ENCODE results near the gene RCCD1. TPM values are rescaled to one million over a fixed set of nuclear protein-coding genes. Genes with fewer than 3 reads are reported as not detected.
"Not testable (repeated sequence)": the region's sequence is repeated elsewhere in the genome, so short reads cannot be mapped to it uniquely, and the experiment has no call there.

Gene RCCD1
- total RNA-seq, 1 experiment from 2014 or later = 51.5 TPM

DNA sequence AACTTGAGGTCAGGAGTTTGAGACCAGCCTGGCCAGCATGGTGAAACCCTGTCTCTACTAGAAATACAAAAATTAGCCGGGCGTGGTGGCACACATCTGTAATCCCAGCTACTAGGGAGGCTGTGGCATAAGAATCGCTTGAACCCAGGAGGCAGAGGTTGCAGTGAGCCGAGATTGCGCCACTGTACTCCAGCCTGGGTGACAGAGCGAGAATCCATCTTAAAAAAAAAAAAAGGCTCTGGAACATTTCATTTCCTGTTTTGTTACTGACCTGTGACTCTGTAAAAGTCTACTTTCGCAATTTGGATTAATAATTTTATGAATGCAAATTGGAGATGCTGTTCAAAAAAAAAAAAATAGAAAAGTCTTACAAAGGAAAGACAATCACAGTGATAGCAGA, 26.6 kb upstream of the RCCD1 start:
- H2AFZ ChIP-seq; H4K20me1 ChIP-seq (ENCODE audit: insufficient read depth); BruUV-seq (replicated peaks); H3K27ac ChIP-seq; H3K79me2 ChIP-seq (ENCODE audit: low read depth); H3K4me3 ChIP-seq; CTCF ChIA-PET; DNase-seq; intact Hi-C loops (cut with micrococcal nuclease; ENCODE audit: unreplicated experiment); H3K4me2 ChIP-seq; H3K9me2 ChIP-seq (ENCODE audit: insufficient read depth); H3K9me3 ChIP-seq (ENCODE audit: insufficient read depth, low read depth); H3K36me3 ChIP-seq (ENCODE audit: low read depth); H3K27me3 ChIP-seq (ENCODE audit: insufficient read depth, low read depth): not testable (repeated sequence)
- Histone ChIP-seq H3K4me1 (replicated peaks; ENCODE audit: insufficient read depth) (peaks cover 25% of the 10 kb centered on the region), H3F3A (ENCODE audit: insufficient read depth, low read depth) (peaks cover 13% of the 10 kb centered on the region; the same call in 1 of the 2 replicates)
- POLR2A ChIA-PET (ENCODE audit: unreplicated experiment) = interaction anchor here (0.7 kb wide), 1 partner anchor 133 kb away, joined by 11 read pairs; no protein-coding TSS in a partner anchor

DNA sequence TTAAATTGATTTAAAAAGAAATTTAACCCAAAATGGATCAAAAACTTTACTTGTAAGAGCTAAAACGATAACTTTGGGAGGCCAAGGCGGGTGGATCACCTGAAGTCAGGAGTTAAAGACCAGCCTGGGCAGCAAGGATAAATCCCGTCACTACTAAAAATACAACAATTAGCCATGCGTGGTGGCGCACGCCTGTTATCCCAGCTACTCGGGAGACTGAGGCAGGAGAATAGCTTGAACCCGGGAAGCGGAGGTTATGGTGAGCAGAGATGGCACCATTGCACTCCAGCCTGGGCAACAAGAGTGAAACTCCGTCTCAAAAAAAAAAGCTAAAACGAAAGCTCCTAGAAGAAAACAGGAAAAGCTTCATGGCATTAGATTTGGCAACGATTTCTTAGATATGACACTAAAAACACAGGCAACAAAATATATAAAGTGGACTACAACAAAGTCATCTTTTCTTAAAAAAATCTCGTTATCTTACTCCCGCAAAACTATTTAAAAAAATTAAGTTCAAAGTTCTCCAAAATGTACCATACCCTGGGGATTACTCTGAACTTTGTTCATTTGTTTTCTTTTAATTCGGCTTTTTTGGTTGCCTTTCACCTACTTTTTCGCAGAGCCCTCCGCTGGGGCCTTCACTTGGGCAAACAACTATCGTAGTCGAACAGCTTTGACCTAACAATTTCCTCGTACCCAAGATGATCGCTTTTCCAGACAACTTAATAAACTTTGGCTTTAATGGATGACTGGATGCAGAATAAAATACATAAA, 25.3 kb upstream of the RCCD1 start:
- CTCF ChIA-PET = interaction anchor here (0.6 to 0.8 kb wide), 2 partner anchors 11 to 318 kb away, joined by 3 to 5 read pairs; no protein-coding TSS in a partner anchor

DNA sequence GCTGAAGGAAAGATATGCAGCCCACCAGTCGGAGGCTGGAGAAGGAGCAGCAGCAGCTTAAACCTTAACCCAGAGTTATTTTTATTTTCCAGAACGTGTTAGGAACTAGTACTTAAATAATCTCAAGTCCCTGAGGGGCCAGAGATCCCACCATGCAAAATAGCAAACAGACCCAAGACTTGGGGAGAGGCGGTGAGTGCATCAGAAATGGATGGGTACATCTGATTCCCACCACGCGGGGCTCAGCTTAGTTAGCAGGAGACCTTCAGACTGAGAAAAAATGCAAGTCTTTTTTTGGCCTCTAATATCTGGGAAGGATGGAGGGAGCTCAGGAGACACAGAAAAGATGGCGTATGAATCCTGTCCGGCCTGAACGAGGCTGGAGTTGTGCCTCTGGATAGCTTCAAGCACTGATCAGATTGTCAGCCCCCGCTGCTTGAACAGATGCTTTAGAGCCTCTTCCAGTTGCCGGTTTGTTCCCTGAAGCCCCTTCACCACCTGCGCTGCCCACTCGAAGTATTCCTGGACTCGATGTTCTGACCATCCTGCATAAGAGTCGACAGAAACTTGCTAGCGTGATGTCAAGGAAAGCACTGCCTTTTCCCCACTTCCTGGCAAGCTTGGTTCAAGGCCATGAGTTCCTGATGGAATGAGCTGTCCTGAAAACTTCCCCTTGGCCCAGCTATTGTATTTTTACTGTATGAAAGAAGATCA, 23.7 kb upstream of the RCCD1 start:
- Histone ChIP-seq H3F3A (ENCODE audit: insufficient read depth, low read depth) (peaks cover 13% of the 10 kb centered on the region; the same call in 1 of the 2 replicates), H3K36me3 (ENCODE audit: low read depth) (no peaks in the 10 kb centered on the region), H3K9me3 (ENCODE audit: insufficient read depth, low read depth) (no peaks in the 10 kb centered on the region), H3K4me3 (peak overlapping the region; percentile 88; the same call in 1 of the 2 replicates), H3K27ac (no peak overlapping the region), H2AFZ (no peak overlapping the region), H3K4me1 (replicated peaks; ENCODE audit: insufficient read depth) (peaks cover 30% of the 10 kb centered on the region), H3K79me2 (ENCODE audit: low read depth) (peaks cover 7% of the 10 kb centered on the region), H4K20me1 (ENCODE audit: insufficient read depth) (no peaks in the 10 kb centered on the region), H3K27me3 (ENCODE audit: insufficient read depth, low read depth) (no peaks in the 10 kb centered on the region), H3K4me2 (peak overlapping the region; percentile 73), H3K9me2 (ENCODE audit: insufficient read depth) (no peaks in the 10 kb centered on the region)
- no TSS peak for BruUV-seq (replicated peaks)
- intact Hi-C loops (cut with micrococcal nuclease; ENCODE audit: unreplicated experiment) = loop anchor here (1.0 to 10.0 kb wide), 6 partner anchors 28 to 829 kb away; partner anchors contain the start of genes BLM, IDH2 and MAN2A2
- CTCF ChIA-PET = interaction anchor here (0.5 to 2.2 kb wide), 6 partner anchors 9 to 637 kb away, joined by 3 to 11 read pairs (median 4); partner anchors contain the start of gene MAN2A2
- DNase-seq = no peak
- POLR2A ChIA-PET (ENCODE audit: unreplicated experiment) = interaction anchor here (0.6 kb wide), 3 partner anchors 24 to 1880 kb away, joined by 3 to 7 read pairs (median 7); partner anchors contain the start of gene RCCD1
- TF ChIP-seq EZH2 (IDR thresholded peaks at IDR 0.05; ENCODE audit: low read depth) = no peak
- TF ChIP-seq, protein P1, sequence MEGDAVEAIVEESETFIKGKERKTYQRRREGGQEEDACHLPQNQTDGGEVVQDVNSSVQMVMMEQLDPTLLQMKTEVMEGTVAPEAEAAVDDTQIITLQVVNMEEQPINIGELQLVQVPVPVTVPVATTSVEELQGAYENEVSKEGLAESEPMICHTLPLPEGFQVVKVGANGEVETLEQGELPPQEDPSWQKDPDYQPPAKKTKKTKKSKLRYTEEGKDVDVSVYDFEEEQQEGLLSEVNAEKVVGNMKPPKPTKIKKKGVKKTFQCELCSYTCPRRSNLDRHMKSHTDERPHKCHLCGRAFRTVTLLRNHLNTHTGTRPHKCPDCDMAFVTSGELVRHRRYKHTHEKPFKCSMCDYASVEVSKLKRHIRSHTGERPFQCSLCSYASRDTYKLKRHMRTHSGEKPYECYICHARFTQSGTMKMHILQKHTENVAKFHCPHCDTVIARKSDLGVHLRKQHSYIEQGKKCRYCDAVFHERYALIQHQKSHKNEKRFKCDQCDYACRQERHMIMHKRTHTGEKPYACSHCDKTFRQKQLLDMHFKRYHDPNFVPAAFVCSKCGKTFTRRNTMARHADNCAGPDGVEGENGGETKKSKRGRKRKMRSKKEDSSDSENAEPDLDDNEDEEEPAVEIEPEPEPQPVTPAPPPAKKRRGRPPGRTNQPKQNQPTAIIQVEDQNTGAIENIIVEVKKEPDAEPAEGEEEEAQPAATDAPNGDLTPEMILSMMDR (conservative IDR thresholded peaks at IDR 0.05) = no peak

More for the DNA sequence above, 25.3 kb upstream of the RCCD1 start:
- H4K20me1 ChIP-seq (ENCODE audit: insufficient read depth) = no peaks in the 10 kb centered on the region
- intact Hi-C loops (cut with micrococcal nuclease; ENCODE audit: unreplicated experiment) = loop anchor here (2.0 to 10.0 kb wide), 5 partner anchors 27 to 827 kb away; partner anchors contain the start of genes BLM, IDH2 and MAN2A2
- H2AFZ ChIP-seq = peak overlapping the region; percentile 92
- no peaks in the 10 kb centered on the region for H3K9me3 ChIP-seq (ENCODE audit: insufficient read depth, low read depth)
- peaks cover 13% of the 10 kb centered on the region; the same call in 1 of the 2 replicates for H3F3A ChIP-seq (ENCODE audit: insufficient read depth, low read depth)
- H3K36me3 ChIP-seq (ENCODE audit: low read depth) = no peaks in the 10 kb centered on the region
- no peaks in the 10 kb centered on the region for H3K27me3 ChIP-seq (ENCODE audit: insufficient read depth, low read depth)
- peak overlapping the region; percentile 88 for H3K4me3 ChIP-seq
- no peaks in the 10 kb centered on the region for H3K9me2 ChIP-seq (ENCODE audit: insufficient read depth)
- H3K79me2 ChIP-seq (ENCODE audit: low read depth) = no peaks in the 10 kb centered on the region; the same call in 1 of the 2 replicates
- no peak for TF ChIP-seq EZH2 (IDR thresholded peaks at IDR 0.05; ENCODE audit: low read depth)
- H3K4me1 ChIP-seq (replicated peaks; ENCODE audit: insufficient read depth) = peaks cover 25% of the 10 kb centered on the region
- BruUV-seq (replicated peaks) = TSS peak; percentile 38
- H3K4me2 ChIP-seq = peak overlapping the region; percentile 73
- POLR2A ChIA-PET (ENCODE audit: unreplicated experiment) = interaction anchor here (0.7 kb wide), 1 partner anchor 59 kb away, joined by 5 read pairs; no protein-coding TSS in a partner anchor
- DNase-seq = no peak
- peak overlapping the region; percentile 60 for H3K27ac ChIP-seq

Measured in PC-9 (cell line).